GM19023 (cell line): ENCODE results near the gene CNTNAP2.

Source experiments
- ATAC-seq: cut with Tn5 transposase; IDR thresholded peaks from one replicate; pipeline ENCODE4 v1.9.1; 2021; ENCODE audit warnings: mild to moderate bottlenecking, moderate library complexity; ENCODE audit not compliant: unreplicated experiment

Gene CNTNAP2

DNA sequence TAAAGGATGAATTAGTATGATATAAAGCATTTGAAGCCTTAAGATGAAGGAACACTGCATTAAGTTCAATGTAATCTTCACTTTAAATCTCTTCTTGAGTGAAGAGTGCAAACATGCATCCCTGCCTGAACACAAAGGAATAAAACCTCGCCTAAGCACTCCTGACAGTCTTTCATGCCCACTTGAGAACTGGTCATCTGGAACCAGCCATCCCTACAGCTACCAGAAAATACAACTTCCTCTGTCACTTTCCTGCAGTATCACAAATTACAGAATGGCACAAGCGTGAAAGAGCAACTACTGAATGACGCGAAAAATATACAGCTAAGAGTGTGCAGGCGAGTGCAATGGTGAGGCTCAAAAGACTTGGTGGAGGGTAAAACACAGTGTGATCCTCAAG, 1079.9 kb downstream of the CNTNAP2 start:
- ATAC-seq, result no peak

DNA sequence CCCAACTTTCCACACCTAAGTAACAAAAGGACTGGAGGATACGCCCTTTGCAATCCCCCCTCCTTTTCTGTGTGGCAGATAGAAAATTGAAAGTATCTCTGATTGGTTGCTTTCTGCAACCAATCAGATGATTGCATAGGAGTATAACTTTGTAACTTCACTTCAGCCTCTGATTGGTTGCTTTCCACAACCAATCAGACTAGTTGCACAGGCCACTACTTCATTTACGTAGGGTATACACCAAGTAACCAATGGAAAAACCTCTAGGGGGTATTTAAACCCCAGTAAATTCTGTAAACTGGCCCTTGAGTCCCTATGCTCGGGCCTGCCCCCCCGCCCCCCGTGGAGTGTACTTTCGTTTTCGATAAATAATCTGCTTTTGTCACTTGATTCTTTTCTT, 1080.4 kb downstream of the CNTNAP2 start:
- ATAC-seq, result no peak

DNA sequence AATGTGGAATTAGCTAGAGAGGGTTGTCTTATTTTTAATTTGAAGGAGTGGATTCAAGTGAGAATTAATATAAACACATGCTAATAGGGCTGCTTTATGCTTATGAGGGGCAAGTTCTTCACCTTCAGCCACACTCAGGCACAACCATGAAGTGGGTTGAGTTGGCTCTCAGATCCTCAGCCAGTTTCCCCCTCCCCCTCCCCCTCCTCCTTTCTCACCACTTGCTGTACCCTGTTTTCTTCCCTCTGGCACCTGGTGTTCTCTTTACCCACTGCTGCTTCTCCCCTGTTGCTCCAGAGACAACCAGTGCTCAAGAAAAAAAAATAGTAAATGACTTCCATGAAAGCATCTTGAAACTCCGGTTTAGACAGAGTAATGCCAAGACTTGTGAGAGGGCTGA, 1083.3 kb downstream of the CNTNAP2 start:
- ATAC-seq, result no peak

DNA sequence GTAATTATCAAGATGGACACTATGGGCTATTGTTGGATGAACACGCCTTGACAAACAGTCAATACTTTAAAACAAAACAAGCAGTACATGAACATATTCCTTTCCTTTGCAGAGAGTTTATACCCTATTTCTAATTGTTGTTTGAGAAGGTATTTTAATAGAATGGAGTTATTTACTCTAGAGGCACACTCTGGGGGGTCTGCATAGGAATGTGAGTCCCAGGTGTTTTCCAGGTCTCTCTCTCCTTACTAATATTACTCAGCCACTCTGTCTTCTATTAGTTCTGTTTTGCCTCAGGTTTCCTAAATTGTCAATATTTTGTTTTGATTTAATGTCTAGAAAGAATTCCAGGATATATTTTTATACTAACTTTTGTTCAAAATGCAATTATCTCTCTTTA, 1091.4 kb downstream of the CNTNAP2 start:
- no peak for ATAC-seq

DNA sequence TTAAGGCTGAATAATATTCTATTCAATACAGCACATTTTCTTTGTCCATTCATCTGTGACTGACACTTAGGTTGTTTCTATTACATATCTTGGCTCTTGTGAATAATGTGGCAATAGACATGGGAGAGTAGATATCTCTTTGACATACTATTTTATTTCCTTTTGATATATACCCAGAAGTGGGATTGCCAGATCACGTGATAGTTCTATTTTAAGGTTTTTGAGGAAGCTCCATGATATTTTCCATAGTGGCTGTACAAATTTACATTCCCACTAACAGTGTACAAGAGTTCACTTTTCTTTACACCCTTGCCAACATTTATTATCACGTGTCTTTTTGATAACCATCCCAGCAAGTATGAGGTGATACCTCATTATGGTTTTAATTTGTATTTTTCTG, 1114.7 kb downstream of the CNTNAP2 start:
- ATAC-seq, result no peak

DNA sequence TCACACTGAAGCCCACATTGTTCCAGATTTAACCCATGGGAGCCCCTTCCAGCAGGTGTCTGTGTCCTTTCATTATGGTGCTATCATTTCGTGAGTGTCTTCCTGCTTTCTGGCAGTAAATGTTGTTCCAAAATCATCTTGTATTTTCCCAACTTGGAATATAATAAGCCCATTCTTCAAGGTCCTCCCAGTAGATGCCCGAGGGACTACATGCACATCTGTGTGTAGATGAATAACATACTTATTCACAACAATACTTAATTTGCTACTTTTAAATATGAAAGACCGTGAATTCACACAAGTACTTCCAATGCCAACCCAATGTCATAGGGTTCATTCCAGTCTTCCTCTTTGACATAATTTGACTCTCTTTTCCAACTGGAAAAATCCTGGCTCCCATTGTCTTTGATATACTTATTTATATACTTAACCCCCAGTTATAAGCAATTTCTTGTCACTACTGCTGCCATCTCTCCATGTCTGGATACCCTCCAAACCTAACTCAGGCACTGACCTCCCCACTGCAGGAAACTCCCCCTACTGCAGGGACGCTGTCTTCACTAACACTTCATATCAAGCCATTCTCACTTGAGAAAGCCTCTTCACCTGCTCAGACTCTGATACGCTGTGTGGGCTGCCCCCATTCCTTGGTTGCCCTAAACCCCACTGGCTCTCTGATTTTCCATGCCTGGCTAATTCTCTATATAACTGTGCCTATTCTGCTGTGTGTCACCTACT, 1119.2 kb downstream of the CNTNAP2 start:
- ATAC-seq, result no peak

DNA sequence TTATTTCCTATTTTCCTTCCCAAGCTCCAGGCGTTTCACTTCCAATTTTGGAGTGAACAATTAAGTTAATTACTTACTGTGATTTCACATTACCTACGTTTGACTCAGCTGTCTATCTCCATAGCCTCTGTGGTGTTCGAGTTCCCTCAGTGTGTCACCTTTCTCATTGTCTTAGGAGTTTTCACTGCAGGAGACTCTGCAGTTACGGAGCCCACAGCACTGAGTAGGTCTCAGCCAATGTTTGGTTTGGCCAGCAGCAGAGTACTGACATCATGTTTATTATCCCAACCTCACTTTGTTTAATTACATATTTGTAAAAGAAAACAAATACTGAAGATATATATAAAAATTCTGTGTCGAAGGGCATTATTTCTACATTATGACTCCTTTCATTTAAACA, 1123.9 kb downstream of the CNTNAP2 start:
- ATAC-seq, result no peak

DNA sequence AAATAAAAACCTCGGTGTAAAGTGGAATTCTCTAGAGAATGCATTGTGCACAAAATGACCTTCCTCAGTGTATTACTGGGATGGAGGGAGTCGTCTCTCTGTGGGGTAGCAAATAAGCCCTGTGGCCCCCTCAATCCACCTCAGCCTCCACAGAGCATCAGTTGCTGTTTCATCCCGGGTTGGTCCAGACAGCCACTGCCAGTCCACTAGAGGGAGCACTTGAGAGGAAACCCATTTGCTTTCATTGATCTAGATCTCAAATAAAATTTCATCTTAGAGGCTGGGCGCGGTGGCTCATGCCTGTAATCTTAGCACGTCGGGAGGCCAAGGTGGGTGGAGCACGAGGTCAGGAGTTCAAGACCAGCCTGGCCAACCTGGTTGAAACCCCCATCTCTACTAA, 1128.7 kb downstream of the CNTNAP2 start:
- no peak for ATAC-seq

DNA sequence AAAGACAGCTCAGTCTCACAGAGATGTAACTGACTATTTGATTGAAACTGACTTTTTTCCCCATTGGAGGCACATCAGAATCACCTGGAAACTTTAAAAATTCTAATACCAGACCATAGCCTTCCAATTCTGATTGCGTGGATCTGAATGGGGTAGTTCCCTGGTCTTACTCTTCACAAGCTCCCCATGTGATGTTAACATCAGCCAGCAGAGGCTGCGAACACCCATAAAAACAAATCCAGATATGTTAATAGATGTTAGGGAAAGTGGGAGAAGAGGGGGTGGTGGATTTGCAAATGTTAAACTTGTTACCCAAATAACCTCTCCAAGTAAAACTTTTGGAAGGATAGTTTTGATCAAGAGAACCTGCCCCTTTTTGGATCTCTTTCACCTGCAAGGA, 1133.4 kb downstream of the CNTNAP2 start:
- ATAC-seq, result no peak

DNA sequence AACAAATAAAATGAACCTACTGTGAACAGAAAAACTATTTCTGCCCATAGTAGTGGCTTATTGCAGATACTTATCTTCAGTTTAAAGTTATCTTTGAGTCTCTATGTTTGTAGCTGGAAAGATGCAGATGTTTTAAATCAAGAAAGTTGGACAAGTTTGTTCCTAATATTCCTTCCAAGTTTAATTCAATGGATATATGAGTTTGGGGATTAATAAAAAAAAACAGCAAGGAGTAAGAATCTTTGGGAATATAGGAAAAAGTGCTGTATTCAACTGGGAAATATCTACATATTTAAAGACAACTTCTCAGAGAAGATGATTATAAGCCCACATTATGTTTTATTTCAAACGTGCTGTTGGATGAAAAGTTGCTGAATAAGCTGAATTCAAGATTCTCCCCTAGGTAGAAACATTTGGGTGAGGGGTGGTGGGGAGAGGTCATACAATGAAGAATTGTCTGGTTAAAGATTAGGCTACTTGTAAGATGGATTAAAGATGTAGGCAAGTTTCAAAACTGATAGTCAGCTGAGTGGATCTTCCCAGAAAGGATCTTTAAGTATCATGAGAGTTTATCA, 1135.2 kb downstream of the CNTNAP2 start:
- no peak for ATAC-seq

DNA sequence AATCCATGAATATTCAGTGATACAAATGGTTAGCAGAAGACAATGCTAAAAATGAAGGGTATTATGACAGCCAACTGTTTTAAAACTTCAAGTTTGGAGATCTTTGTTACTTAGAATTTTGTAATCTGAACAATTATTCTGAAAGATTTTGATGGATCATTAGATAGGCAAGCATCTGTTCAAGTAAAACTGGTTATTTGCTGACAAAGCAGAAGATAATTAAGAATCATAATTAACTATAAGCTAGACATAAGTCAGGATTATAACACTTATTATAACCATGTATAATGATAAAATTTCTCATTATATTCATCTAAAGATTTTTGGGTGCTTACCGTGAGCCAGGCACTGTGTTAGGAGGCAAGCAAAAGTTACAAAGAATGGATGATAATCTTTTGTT, 1145.1 kb downstream of the CNTNAP2 start:
- ATAC-seq, result no peak

DNA sequence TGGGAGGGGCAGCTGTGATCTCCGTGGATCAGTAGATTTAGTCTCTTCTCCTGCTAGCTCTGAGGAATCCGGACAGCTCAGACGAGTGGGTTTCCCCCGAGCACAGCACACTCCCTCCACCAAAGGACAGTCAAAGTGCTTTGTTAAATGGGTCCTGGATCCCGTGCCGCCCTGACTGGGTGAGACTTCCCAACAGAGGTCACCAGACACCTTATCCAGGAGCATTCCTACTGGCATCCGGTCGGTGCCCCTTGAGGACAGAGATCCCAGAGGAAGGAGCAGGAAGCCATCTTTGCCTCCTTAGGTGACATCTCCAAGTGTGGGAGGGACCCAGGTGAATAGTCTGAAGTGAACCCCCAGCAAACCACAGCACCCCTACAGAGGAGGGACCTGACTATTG, 1148.9 kb downstream of the CNTNAP2 start:
- no peak for ATAC-seq

DNA sequence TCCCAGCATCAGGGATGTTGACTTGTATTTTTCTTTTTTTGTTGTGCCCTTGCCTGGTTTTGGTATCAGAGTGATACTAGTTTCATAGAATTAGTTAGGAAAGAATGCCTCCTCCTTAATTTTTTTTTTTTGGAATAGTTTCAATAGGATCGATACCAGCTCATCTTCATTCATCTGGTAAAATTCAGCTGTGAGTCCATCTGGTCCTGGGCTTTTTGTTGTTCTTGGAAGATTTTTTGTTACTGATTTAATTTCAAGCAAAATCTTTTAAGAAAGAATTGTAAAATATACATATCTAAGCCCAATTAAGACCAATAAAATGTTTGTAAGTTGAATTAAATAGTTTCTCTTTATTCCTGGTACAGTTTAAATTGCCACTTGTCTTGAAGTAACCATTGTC, 1159.5 kb downstream of the CNTNAP2 start:
- no peak for ATAC-seq

DNA sequence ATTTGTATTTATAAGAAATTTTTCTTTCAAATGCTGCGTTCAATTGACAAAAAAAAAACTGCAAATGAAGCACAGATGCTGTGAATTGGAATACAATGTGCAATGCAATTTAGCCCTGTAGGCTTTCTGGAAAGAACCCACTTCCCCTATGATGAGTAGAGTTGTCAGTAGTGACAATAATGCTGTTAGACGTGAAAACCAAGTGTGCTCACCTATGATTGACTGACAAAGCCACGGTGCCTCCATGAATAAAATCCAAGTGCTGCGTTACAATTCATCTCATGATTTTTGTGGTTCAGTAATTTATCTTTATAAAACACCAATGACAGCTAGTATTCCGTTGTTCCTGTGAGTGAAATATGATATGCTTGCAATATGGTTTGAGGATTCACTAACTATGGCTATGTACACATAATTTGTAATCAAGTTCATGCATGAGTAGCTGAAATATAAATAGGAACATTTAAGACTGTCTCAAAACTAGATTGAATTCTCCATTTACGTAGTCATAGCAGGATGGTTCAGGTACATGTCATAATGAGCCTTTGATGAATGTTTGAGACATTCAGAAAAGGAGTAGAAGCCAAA, 1160.3 kb downstream of the CNTNAP2 start:
- ATAC-seq, result no peak

DNA sequence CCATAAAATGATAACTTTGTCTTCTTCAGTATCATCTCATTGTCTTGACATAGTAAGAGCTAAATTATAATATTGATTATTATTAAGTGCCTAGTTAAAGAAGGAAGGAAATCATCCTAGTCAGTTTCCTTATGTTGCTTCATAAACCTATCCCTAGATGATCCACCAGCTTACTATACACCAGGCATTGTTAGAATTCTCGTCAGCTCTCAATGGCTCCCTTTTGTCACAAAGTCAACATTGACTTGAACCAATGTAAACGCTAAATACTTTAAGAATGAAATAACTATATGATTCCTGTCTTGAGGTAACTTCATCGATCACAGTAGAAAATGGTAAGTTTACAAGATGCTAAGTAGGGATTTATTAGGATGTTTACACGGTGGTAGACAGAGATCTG, 1162.9 kb downstream of the CNTNAP2 start:
- ATAC-seq, result no peak

DNA sequence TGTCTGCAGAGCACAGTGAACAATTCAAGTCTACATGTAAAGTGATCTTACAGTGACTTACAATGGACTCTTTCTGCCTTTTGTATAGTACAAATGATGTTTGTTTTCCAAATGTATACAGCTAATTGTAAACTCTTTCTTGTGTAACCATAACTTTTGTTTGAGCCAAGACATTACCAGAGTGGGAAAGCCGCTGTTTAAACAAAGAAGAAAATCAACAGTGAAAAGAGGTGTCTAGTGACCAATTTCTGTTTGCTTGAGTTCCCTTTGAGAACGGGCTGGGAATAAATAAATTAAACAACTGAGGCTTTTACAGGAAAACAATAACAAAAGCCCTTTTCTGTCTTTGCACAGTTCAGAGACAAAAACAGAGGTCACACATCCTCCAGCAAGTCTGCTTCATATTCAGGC, 1163.4 kb downstream of the CNTNAP2 start:
- no peak for ATAC-seq

DNA sequence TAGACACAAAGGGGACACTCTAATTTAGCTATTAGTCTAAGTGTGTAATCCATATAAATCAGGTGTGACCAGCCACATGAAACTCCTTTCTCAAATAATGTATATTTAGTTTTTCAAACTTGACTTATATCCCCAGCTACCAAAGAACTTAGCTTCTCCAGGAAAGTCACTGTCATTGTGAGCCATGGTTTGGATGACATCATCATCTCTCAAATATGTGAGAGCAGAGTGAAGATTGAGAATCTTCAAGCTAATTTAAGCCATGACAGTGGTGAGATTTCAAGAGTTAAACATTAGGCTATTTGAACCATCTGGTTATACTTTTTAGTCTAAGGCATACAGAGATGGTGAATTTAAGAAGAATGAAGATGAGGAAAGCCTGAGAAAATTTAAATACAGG, 1165.6 kb downstream of the CNTNAP2 start:
- ATAC-seq, result no peak

DNA sequence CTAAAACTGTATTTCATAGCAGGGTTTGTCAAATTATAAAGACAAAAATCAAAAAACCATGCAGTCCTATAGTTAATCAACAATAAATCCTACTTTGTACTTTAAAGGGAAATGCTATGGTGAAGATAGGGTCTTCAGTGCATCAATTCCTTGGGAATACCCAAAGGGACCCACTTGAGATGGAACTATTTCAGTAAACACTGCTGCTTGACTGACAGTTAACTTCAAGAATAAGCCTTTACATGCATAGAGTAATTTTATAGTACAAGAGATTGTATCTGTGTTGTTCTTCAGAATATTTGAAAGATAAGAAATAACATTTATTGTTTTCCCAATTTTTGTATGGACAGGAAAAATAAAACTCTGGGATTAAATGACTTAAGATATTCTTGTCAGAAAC, 1179.6 kb downstream of the CNTNAP2 start:
- ATAC-seq, result no peak

DNA sequence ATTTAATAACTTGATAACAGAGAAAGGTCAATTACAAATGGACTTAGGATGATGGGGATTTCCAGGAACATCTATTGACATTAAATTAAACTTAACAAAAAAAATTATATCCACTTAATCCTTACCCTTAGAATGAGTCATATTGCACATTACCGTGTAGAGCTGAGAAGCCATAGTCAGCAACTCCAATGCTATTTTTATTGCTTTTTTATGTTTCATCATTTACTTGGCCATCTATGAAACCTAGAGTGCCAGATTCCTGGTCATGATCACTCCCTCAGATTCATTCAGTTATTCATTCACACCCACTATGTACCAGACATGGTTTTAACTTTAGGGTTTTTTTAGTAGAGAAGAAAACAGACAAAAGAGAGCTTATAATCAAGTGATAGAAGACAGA, 1180.4 kb downstream of the CNTNAP2 start:
- no peak for ATAC-seq

DNA sequence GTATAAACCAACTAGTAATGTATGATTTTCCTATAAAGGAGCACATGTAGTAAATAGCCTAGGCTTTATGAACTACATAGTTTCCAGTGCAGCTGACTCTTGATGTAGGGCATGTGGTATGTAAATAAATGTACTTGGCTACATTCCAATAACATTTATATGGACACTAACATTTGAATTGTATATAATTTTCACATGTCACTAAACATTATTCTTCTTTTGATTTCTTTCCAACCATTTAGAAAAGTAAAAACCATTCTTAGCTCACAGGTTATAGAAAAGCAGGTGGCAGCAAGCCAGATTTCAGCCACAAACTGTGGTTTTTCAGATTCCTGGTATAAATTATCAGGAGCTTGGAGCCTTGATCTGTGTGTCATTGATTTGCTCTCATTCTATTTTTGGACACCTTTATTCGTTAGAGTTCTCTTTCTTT, 1182.0 kb downstream of the CNTNAP2 start:
- no peak for ATAC-seq

DNA sequence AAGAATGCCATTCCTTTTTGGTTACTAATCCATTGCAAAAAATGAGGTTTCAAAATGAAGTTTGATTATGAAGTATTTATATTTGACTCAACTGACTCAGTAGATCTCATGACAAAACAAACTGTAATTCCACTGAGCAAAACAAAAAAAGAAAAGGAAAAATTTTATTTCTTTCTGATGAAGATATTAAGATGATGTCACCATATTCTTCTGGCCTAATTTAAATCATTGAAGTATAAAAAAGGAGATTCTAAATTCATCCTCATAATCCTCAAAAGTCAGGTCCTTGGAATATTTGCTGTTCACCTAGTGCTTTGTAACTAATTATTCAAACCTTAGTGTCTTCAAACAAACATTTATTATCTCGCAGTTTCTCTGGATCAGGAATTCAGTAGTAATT, 1183.7 kb downstream of the CNTNAP2 start:
- ATAC-seq, result no peak

DNA sequence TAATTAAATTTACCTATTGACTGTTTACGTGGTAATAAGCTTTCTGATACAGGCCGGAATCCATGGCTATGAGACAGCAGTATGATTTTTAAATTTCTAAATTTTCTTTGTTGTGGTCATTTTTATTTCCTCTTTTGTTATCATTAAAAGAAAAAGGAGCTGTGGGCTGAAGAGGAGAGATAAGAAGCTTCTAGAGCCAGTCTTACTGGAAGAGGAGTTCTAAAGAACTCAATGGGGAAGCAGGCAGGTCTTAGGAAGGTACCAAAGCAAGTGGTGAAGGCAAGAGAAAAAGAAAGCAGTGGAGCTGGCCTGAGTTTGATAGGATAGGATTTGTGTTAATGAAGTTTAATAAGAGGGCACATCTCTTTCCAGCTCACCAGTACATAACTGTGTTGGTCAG, 1187.8 kb downstream of the CNTNAP2 start:
- ATAC-seq, result no peak

DNA sequence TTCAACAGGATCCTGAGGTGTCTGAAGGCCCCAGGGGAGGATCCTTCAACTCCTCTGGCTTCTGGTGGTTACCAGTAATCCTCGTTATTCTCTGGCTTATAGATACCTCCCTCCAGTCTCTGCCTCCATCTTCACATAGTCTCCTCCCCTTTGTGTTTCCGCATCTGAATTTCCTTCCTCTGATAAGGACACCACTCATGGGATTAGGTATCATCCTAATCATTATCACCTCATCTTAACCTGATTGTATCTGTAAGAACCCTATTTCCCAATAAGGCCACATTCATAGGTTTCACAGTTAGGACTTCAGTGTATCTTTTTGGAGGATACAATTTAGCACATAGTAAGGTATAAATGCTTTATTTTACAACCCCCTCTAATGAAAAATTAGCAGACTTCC, 1189.2 kb downstream of the CNTNAP2 start:
- ATAC-seq, result no peak
